GM12874 (cell line): Measurements from ENCODE around the gene OPN1MW.
A peak's percentile ranks its signal among the peaks of the same experiment; 100 is the strongest.
"Not testable (repeated sequence)": the region's sequence is repeated elsewhere in the genome, so short reads cannot be mapped to it uniquely, and the experiment has no call there.

Source experiments
- TF ChIP-seq, protein P1 (sequence below): IDR thresholded peaks from 2 replicates; pipeline ENCODE4 v1.5.1; 2011; ENCODE audit warnings: low read depth, mild to moderate bottlenecking, control low read depth, low read length, moderate library complexity; ENCODE audit not compliant: insufficient read depth

Gene OPN1MW

GRCh38 chrX:154182296-154182695 lies at the start of gene OPN1MW:
Gene OPN1MW (plus strand): TSS chrX:154182596. CDS start chrX:154182678, 82 bp downstream.
- TF ChIP-seq, protein P1, sequence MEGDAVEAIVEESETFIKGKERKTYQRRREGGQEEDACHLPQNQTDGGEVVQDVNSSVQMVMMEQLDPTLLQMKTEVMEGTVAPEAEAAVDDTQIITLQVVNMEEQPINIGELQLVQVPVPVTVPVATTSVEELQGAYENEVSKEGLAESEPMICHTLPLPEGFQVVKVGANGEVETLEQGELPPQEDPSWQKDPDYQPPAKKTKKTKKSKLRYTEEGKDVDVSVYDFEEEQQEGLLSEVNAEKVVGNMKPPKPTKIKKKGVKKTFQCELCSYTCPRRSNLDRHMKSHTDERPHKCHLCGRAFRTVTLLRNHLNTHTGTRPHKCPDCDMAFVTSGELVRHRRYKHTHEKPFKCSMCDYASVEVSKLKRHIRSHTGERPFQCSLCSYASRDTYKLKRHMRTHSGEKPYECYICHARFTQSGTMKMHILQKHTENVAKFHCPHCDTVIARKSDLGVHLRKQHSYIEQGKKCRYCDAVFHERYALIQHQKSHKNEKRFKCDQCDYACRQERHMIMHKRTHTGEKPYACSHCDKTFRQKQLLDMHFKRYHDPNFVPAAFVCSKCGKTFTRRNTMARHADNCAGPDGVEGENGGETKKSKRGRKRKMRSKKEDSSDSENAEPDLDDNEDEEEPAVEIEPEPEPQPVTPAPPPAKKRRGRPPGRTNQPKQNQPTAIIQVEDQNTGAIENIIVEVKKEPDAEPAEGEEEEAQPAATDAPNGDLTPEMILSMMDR, result not testable (repeated sequence)

GRCh38 chrX:154135458-154136229 lies 46.8 kb upstream of the OPN1MW start:
- TF ChIP-seq, protein P1, result no peak

GRCh38 chrX:154136627-154137161 lies 45.7 kb upstream of the OPN1MW start:
- TF ChIP-seq, protein P1, result peak; percentile 79

DNA sequence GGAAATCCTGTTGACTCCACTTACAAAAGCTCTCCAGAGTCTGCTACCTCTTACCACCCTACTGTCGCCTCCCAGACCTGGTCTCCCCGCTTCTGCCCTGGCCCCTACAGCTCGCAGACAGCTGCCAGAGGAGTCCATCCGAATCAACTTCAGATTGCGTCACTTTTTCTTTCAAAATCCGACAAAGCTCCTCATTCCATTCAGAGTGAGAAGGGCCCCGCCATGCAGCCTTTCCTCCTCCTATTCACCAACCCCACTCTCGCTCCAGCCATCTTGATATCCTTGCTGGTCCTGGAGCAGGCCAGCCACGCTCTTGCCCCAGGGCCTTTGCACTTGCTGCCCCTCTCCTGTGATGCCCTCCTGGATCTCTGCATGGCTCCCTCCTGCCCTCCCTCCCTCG lies 43.5 kb upstream of the OPN1MW start:
- TF ChIP-seq, protein P1, result no peak

DNA sequence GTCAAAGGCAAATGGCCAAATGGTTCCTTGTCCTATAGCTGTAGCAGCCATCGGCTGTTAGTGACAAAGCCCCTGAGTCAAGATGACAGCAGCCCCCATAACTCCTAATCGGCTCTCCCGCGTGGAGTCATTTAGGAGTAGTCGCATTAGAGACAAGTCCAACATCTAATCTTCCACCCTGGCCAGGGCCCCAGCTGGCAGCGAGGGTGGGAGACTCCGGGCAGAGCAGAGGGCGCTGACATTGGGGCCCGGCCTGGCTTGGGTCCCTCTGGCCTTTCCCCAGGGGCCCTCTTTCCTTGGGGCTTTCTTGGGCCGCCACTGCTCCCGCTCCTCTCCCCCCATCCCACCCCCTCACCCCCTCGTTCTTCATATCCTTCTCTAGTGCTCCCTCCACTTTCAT lies 42.2 kb upstream of the OPN1MW start:
- TF ChIP-seq, protein P1, result no peak

GRCh38 chrX:154140742-154141141 lies 41.7 kb upstream of the OPN1MW start:
- TF ChIP-seq, protein P1, result no peak

- TF ChIP-seq, protein P1, result no peak
These were observed 40.0 kb upstream of the OPN1MW start for GRCh38 chrX:154142386-154142785.
